Omental fat pad (tissue), 4 donors: ENCODE data around the gene ALG10. TPM values are rescaled to one million over a fixed set of nuclear protein-coding genes. Genes with fewer than 3 reads are reported as not detected.
"Not testable (repeated sequence)": the region's sequence is repeated elsewhere in the genome, so short reads cannot be mapped to it uniquely, and the experiment has no call there.

Experiments used
- ATAC-seq: fragments of 150-250 bp; one replicate; pipeline ENCODE4 v1.9.1; 2016; ENCODE audit warnings: mild to moderate bottlenecking, moderate library complexity; ENCODE audit not compliant: low FRiP score
- DNase-seq: peaks from one replicate; pipeline ENCODE4 v3.0.0-alpha.2; 2019; ENCODE audit warnings: low spot score
- CTCF ChIP-seq, 3 donors: fragments of 450-650 bp; IDR thresholded peaks; one replicate each; pipeline ENCODE4 v1.5.1; 2016 to 2017; ENCODE audit warnings: antibody characterized with exemption in 3 of 3, mild to moderate bottlenecking in 3 of 3, moderate library complexity in 2 of 3
- total RNA-seq, 4 donors: library from RNA; depleted of rRNA; stranded (reverse); fragments of >200 nt; gene quantifications; one replicate each; pipeline ENCODE4 v1.1.0, GENCODE V29; 2016

ALG10 gene
- total RNA-seq: 10 to 100 TPM in 1 of 4 donors, 1 to 10 TPM in 3; 4.9 to 14.7 (median 7.1) TPM

GRCh38 chr12:34022079-34022830, at the start of gene ALG10:
TSS of gene ALG10 (plus strand) at chr12:34022496. CDS start at chr12:34022600, 104 bp downstream.
- no peak for TF ChIP-seq CTCF (IDR thresholded peaks at IDR 0.05)
- ATAC-seq: peak; percentile 100

GRCh38 chr12:33972884-33973283, 49.4 kb upstream of the ALG10 start:
- not testable (repeated sequence) for ATAC-seq, DNase-seq

More at GRCh38 chr12:34022079-34022830, at the start of gene ALG10:
- peak; percentile 86 for DNase-seq

GRCh38 chr12:33977887-33978286, 44.4 kb upstream of the ALG10 start:
- ATAC-seq (no peak), DNase-seq (no peak)
- no peak for TF ChIP-seq CTCF (IDR thresholded peaks at IDR 0.05)

GRCh38 chr12:33988197-33988805, 34.0 kb upstream of the ALG10 start:
- DNase-seq: no peak
- ATAC-seq: no peak
- no peak for TF ChIP-seq CTCF (IDR thresholded peaks at IDR 0.05)

- TF ChIP-seq CTCF (IDR thresholded peaks at IDR 0.05): no peak
- ATAC-seq (no peak), DNase-seq (no peak)
Observed at GRCh38 chr12:33988913-33989312, 33.4 kb upstream of the ALG10 start.

- DNase-seq (no peak), ATAC-seq (no peak)
- no peak for TF ChIP-seq CTCF (IDR thresholded peaks at IDR 0.05)
Observed at GRCh38 chr12:33994857-33995808, 27.2 kb upstream of the ALG10 start.

GRCh38 chr12:34008835-34009234, 13.5 kb upstream of the ALG10 start:
- not testable (repeated sequence) for DNase-seq, ATAC-seq
